Posterior cingulate gyrus (tissue), 11 donors: ENCODE measurements around the gene PHLDB2.
A peak's percentile ranks its signal among the peaks of the same experiment; 100 is the strongest.
"Not testable (repeated sequence)": the region's sequence is repeated elsewhere in the genome, so short reads cannot be mapped to it uniquely, and the experiment has no call there.

Experiments
- DNase-seq, 10 donors: peaks; one replicate each; pipeline versions ENCODE4 v3.0.0 to v3.0.0-alpha.2; 2020 to 2021; ENCODE audit warnings: mixed read lengths in 3 of 10
- intact Hi-C: fragments of 100-400 bp; cut with DNase I; formaldehyde crosslinking; loops from one replicate; pipeline ENCODE4 v1.15.1; 2023

The PHLDB2 gene

DNA sequence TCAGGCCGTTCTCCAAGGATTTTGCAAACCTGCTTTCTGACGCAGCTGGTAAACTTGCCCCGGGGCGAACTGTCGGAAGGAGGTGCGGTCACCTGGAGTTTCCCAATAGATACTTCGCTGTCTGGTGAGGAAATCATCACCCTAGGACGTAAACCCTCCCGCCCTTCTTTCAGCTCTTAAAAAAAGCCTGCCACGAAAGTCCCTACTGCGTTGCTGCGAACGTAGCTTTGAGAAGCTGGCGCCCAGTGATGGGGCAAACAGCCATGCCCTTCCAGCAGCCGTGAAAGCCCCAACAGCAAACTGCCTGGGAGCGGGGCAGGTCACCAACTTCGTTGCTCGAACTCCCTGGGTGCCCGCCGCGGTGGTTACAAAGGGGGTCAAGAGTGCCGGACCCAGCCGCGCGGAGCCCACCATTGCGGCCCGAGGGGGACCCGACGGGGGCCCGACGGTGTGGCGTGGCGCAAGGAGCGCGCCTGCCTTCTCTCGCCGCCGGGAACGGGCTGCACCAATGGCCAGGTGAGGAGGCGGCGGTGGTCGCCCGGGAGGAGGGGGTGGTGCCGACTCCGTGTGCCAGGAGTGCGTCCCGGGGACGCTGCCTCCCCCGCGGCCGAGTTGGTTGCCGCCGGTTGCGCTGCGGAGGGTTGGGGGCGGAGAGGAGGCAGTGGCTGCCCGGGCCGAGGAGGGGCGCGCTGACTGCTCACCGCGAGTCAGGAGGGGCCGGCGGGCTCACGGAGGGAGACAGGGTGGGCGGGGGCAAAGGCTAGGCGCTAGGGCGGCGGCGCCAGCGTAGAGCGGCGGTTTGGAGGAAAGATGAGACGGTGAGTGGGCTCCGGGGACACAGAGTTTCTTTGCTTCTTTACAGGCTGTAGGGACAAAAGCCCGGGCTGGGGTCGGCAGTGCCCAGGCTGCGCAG lies at the start of gene PHLDB2:
Gene PHLDB2, plus strand, starts transcription at position 205 of the 913 bp plus-strand sequence. CDS start 24,813 bp downstream, outside the sequence.
- intact Hi-C loops, result no loop called here
- DNase-seq, result peak in 4 of 10 donors; percentile 13 to 79 (median 71)

- intact Hi-C loops, result no loop called here
- DNase-seq, result no peak
Observed at GRCh38 chr3:111810909-111811308, 48.2 kb upstream of the PHLDB2 start.

DNA sequence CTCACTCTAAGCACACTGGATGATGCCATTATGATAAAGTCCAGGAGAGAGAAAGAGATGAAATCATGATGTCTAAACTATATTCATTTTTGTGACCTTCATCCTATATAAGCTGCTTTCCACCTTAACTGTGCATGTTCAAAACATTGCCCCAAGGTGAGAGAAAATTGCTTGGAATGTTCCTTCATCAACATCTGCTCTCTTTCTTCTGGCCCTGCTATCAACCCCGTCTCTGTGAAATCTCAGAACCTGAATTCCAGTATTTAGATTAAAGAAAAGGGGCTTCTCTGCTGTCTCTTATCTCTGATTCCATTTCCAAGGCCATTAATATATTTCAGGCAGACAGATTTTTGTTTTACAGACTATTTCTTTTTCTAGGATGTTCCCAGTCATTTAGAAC lies 47.3 kb upstream of the PHLDB2 start:
- intact Hi-C loops, result no loop called here
- no peak for DNase-seq

DNA sequence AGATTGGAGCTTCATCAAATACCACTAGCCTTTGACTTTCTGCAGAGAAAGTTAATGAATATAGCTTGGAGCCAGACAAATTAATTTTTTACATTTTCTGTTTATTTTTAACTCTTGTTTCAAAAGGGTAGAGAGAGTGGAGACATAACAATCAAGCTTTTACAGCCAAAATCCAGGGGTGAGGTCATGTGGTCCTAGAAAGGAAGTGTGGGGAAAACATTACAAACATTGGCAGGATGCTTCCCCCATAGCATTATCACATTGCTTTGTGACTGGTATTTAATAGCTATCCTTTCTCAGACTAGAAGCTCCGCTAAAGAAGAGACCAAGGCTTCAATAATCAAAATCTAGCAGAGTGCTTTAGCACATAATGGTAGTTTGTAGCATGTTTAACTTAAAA lies 46.4 kb upstream of the PHLDB2 start:
- intact Hi-C loops, result no loop called here
- no peak for DNase-seq

GRCh38 chr3:111813441-111813840 lies 45.6 kb upstream of the PHLDB2 start:
- intact Hi-C loops, result no loop called here
- DNase-seq, result no peak

DNA sequence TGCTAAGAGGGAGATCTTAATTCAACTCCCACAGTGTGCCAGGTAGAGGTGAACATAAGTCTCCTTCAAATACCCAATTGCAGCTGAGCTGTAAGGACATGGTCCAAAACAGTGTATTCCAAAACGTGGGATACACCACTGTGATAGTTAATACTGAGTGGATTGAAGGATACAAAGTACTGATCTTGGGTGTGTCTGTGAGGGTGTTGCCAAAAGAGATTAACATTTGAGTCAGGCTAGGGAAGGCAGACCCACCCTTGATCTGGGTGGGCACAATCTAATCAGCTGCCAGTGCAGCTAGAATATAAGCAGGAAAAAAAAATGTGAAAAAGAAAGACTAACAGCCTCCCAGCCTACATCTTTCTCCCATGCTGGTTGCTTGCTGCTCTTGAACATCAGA lies 45.1 kb upstream of the PHLDB2 start:
- intact Hi-C loops, result no loop called here
- no peak for DNase-seq

GRCh38 chr3:111816771-111817170 lies 42.3 kb upstream of the PHLDB2 start:
- DNase-seq, intact Hi-C loops: not testable (repeated sequence)

DNA sequence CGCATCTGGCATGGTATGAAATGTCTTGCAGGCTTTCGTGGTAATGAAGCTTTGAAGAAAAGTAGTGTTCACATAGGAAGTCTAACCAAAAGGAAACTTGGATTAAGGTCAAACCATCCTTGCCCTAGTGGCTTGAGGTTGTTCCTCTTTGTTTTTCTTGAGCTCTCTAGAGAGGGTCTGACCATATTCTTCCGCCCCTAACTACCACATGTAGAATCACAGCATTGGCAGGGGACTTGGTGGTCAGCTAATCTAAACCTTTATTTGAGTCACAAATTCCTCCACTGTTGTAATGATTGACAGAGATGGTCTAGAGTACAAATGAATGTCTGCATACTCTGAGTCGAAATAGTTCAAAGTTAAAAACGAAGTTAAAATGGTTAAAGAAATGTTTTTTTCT lies 39.1 kb upstream of the PHLDB2 start:
- no peak for DNase-seq
- intact Hi-C loops, result no loop called here

DNA sequence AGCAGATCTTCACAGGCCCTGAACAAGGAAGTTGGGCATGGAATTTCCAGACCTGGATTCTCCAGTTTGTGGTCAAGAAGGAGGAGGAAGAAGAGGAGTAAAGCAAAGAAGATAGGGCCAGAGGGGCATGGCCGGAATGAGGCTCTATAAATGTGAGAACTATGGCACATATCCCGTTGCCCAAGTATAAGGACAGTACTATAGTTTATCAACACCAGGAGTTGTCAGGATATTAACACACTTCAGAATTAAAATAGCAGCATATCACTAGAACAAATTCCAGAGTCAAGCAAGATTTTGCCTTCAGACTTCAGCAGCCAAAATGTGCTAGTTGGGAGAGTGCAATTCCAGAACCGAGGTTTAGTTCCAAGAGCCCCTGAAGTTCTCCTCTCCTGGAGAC lies 38.4 kb upstream of the PHLDB2 start:
- intact Hi-C loops, result no loop called here
- DNase-seq, result no peak

- DNase-seq, result no peak
- intact Hi-C loops, result no loop called here
Observed at GRCh38 chr3:111821891-111822290, 37.2 kb upstream of the PHLDB2 start.

DNA sequence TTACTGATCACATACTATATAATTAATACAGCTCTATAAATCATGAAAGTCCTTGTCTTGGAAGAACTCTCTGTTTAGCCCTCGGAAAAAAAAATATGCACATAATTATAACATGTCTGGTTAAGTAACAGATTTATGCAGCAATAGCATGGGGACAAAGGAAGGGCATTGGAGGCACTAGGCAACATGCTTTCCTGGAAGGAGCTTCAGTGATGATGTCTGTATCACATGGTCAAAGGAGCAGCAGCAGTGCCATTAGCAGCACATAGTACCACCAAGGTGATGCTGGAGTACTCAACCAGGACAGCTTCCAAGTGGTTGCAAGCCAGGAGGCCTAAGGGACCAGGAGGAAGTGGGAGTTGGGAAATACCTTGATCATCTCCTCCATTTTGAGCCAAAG lies 36.3 kb upstream of the PHLDB2 start:
- intact Hi-C loops, result no loop called here
- no peak for DNase-seq

- intact Hi-C loops, result no loop called here
- DNase-seq, result no peak
Observed at GRCh38 chr3:111823341-111823855, 35.7 kb upstream of the PHLDB2 start.

DNA sequence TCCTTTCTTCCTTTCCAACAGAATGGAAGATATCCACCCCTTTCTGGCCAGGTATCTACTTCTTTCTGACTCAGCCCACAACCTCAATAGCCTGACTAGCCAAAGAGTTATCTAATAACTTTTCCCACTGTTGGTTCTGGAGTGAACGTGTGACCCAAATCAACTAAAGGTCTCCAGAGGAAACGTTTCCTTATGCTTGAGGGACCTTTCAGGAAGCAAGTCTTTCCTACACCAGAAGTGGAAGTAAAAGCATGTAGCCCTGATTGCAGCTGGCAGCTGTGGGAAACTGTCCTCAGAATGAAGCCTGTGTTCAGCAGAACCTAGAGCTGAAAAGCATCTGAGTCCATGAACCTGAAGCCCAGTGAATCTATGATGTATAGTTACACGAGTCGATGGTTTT lies 34.7 kb upstream of the PHLDB2 start:
- intact Hi-C loops, result no loop called here
- DNase-seq, result no peak

DNA sequence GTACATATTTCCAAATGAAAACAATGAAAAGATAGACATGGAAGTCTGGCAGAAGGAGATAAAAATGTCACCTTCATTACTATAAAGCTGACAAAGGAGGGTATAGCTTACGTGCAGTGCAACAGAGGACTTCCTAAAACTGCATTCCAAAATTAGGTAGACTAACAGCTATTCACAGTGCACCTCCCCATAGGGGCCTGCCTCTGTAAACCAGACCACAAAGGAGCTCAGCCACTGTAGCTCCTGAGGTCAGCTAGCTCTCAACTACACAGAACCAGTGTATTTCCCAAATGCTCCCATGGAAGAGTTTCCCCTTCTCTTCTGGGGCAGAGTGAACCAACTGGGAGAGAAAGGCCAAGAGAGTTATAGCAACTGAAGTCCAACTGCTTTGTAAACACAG lies 31.2 kb upstream of the PHLDB2 start:
- intact Hi-C loops, result no loop called here
- DNase-seq, result no peak

DNA sequence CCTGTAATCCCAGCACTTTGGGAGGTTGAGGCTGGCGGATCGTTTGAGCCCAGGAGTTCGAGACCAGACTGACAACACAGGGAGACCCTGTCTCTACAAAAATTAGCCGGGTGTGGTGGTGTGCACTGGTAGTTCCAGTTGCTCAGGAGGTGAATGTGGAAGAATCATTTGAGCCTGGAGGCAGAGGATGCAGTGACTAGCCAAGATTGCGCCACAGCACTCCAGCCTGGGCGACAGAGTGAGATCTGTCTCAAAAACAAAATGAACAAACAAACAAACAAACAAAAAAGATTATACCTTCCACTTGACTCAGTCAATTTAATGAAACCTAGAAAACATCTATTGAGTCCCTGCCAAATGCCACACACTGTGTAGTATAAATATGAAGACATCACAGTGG lies 30.5 kb upstream of the PHLDB2 start:
- no peak for DNase-seq
- intact Hi-C loops, result no loop called here

- DNase-seq, result no peak
- intact Hi-C loops, result no loop called here
Observed at GRCh38 chr3:111829023-111829422, 30.0 kb upstream of the PHLDB2 start.

- intact Hi-C loops, result no loop called here
- no peak for DNase-seq
Observed at GRCh38 chr3:111831840-111832239, 27.2 kb upstream of the PHLDB2 start.

GRCh38 chr3:111837112-111837511 lies 22.0 kb upstream of the PHLDB2 start:
- DNase-seq, result no peak
- intact Hi-C loops, result no loop called here

DNA sequence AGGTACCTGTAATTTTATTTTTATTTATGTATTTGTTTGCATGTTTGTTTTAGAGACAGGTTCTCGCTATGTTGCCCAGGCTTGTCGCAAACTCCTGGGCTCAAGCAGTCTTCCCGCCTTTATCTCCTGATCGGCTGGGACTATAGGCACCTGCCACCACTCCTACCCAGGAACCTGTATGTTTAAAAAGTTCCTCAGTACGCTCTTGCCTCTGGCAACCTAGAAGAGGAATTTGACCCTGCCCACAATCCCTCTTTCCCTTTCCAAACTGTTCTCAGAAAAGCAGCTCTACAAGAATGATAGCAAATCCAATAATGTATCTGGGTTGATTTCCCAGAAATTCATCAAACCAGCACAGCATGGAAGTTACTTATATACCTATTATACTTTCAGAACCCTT lies 20.9 kb upstream of the PHLDB2 start:
- no peak for DNase-seq
- intact Hi-C loops, result no loop called here

- DNase-seq, result no peak
- intact Hi-C loops, result no loop called here
Observed at GRCh38 chr3:111846039-111846438, 13.0 kb upstream of the PHLDB2 start.

DNA sequence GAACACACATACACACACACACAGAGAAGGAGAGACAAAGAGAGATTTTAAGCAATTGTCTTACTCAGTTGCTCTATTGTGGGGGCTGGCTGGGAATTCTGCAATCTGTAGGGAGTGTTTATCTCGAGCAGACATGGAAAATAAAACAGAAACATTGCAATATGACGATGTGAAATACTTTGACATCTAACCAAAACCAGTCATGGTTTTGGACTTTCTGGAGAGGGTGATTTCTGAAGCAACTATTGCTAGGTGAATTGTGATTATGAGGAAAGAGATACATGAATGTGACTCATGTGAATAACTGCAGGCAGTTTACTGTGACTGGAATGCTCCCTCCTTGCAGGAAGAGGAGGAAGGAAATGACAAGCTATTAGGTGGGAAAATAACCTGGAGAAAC lies 12.3 kb upstream of the PHLDB2 start:
- intact Hi-C loops, result no loop called here
- no peak for DNase-seq

GRCh38 chr3:111848283-111848682 lies 10.8 kb upstream of the PHLDB2 start:
- DNase-seq, result no peak
- intact Hi-C loops, result no loop called here
